ENCODE data around the gene NAIF1.

DNA sequence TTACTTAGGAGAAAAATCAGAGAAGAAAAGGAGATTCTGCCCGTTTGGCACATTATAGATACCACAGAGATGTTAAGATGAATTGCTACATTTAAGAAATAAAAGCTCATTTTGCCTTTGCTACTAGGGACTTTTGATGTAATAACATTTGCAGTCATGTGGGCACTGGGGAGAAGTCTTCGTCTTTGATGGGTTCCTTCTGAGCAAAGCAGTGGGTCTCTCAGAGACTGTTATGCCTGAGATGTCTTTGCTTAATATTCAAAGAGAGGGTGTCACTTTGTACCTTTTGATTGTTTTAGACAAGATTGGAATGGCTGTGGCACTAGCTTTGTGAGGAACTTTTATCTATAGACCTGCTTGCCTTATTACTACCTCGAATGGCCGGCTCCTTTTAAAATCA lies 25.9 kb upstream of the NAIF1 start:
- TF ChIP-seq, protein P1, sequence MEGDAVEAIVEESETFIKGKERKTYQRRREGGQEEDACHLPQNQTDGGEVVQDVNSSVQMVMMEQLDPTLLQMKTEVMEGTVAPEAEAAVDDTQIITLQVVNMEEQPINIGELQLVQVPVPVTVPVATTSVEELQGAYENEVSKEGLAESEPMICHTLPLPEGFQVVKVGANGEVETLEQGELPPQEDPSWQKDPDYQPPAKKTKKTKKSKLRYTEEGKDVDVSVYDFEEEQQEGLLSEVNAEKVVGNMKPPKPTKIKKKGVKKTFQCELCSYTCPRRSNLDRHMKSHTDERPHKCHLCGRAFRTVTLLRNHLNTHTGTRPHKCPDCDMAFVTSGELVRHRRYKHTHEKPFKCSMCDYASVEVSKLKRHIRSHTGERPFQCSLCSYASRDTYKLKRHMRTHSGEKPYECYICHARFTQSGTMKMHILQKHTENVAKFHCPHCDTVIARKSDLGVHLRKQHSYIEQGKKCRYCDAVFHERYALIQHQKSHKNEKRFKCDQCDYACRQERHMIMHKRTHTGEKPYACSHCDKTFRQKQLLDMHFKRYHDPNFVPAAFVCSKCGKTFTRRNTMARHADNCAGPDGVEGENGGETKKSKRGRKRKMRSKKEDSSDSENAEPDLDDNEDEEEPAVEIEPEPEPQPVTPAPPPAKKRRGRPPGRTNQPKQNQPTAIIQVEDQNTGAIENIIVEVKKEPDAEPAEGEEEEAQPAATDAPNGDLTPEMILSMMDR (IDR thresholded peaks at IDR 0.05): no peak
- TF ChIP-seq POLR2A (IDR thresholded peaks at IDR 0.05): no peak
